NCI-H146 treated with DMSO at 0.1 percent for 48 hours (cell line): Measurements from ENCODE around the gene CATSPERE.
A peak's percentile ranks its signal among the peaks of the same experiment; 100 is the strongest.
"Not testable (repeated sequence)": the region's sequence is repeated elsewhere in the genome, so short reads cannot be mapped to it uniquely, and the experiment has no call there.

Experiments
- DNase-seq: peaks from one replicate; lab custom pipeline; 2025; ENCODE audit not compliant: unreplicated experiment; lab: John Stamatoyannopoulos, UW

CATSPERE gene

DNA sequence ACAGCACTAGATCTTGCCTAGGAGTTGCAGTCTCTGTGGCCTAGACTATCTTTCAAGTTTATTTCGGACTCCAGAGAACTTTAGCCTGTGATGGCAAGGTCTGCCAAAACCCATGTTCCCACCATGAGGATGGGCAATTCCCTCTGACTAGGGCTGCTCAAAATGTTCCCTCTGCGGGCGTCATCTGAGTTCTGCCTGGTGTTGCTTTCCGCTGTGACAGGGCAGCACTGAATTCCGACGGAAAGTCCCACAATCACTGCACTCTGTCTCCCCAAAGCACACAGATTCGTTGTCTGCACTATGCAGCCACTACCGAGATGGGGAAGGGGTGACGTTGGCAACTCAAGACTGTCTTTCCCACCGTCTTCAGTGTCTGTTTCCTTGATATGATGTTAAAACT is 75.2 kb downstream of the CATSPERE start:
- DNase-seq = no peak

DNA sequence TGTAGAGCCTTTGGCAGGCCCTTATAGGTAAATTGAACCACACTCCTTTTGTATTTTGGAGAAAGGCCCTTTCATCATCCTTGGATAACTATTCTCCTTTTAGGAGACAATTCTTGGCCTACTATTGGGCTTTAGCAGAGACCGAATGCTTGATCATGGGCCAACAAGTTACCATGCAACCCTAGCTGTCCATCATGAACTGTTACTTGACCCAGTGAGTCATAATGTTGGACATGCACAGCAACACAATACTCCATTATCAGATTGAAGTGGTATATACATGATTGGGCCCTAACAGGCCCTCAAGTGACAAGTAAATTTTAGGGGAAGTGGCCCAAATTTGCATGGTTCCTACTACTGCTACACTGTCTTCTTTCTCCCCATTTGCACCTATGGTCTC is 84.4 kb downstream of the CATSPERE start:
- DNase-seq = no peak

GRCh38 chr1:244548558-244549115 is 87.6 kb downstream of the CATSPERE start:
- DNase-seq = no peak

- DNase-seq = no peak
Measured at GRCh38 chr1:244552336-244552735, 91.3 kb downstream of the CATSPERE start.

GRCh38 chr1:244556263-244556662 is 95.2 kb downstream of the CATSPERE start:
- DNase-seq = no peak

GRCh38 chr1:244557565-244557964 is 96.5 kb downstream of the CATSPERE start:
- DNase-seq = no peak

DNA sequence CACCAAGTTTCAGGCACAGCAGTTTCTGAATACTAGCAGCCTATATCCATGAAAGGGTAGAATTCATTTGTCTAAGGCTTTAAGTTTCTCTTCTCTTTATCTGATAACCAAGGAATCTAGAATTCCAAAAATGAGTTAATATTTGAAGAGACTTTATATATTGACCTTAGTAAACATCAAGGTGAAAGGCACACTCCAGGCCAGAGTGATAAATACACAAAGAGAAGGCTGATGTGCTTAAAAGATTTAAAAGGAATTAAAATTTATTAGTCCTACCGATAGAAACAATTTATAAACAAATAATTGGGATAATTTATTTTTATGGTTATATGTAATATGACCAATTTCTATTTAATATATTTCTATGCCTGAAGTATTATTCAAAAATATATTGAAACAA is 98.5 kb downstream of the CATSPERE start:
- no peak for DNase-seq

DNA sequence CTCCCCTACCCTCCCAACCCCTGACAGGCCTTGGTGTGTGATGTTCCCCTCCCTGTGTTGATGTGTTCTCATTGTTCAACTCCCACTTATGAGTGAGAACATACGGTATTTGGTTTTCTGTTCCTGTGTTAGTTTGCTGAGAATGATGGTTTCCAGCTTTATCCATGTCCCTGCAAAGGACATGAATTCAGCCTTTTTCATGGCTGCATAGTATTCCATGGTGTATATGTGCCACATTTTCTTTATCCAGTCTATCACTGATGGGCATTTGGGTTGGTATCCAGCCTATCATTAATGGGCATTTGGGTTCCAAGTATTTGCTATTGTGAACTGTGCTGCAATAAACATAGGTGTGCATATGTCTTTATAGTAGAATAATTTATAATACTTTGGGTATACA is 101.8 kb downstream of the CATSPERE start:
- not testable (repeated sequence) for DNase-seq

- no peak for DNase-seq
Measured at GRCh38 chr1:244573768-244574167, 112.7 kb downstream of the CATSPERE start.

GRCh38 chr1:244576259-244576892 is 115.3 kb downstream of the CATSPERE start:
- no peak for DNase-seq

DNA sequence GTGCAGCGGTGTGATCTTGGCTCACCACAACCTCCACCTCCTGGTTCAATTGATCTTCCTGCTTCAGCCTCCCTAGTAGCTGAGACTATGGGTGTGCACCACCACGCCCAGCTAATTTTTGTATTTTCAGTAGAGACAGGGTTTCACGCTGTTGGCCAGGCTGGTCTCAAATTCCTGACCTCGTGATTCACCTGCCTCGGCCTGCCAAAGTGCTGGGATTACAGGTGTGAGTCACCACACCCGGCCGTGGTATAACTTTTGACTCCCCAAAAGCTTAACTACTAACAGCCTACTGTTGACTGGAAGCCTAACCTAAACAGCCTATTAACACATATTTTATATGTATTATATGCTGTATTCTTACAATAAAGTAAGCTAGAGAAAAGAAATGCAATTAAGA is 117.1 kb downstream of the CATSPERE start:
- DNase-seq = not testable (repeated sequence)

GRCh38 chr1:244583358-244583982 is 122.4 kb downstream of the CATSPERE start:
- DNase-seq = no peak

DNA sequence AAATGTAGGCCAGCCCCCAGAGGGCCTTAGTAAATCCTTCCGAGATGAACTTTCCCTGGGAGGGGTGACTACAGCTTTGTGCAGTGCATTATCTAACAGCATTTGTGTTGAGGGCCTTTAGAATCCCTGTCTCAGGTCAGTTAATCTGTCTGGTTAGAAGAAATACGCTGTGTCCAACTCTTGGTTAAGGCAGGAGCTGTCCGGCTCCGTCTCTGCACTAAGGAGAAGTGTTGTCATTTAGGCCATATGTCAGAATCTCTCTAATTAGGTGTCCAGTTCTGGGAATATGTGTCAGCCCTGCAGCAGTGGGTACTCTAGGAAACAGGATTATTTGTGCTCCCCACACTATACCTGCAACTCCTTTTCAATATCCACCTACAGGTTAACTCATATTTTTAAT is 124.8 kb downstream of the CATSPERE start:
- no peak for DNase-seq

- DNase-seq = no peak
Measured at GRCh38 chr1:244590670-244591069, 129.6 kb downstream of the CATSPERE start.

DNA sequence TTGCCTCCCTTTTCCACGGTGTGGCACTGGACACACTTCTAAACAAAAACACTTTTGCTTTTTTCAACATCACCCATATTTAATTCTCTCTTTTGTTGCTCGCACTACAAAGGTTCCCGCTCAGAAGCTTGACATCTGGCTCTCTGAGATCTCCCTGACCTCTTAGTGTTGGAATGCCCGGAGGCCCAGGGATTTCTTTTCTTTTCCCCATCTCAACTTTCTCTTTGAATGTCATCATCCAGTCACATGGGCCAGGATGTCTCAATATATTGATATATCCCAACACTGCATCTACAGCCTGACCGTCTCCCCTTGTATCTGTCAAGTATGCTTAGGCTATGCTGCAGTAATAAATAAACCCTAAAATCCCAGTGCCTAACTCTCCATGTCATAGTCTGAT is 137.5 kb downstream of the CATSPERE start:
- DNase-seq = no peak

DNA sequence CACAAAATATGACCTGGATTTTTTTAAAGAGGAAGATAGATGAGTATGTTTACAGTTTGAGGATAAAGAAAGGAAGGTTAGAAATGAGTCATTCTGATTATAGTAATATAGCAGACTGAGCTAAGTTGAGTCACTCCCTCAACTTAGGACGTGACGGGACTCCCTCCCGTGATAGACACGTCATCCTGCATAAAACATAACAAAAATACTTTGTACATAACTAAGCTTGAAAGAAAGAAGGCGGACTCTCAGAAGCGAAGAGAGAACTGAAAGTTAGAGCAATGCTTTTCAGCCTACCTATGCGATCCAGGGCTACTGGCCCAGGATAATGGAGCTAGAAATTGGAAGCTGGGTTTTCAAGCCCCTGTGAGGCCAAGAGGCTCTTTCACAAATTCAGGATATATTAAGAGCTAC is 138.9 kb downstream of the CATSPERE start:
- DNase-seq = no peak

GRCh38 chr1:244601336-244601735 is 140.3 kb downstream of the CATSPERE start:
- DNase-seq = no peak

DNA sequence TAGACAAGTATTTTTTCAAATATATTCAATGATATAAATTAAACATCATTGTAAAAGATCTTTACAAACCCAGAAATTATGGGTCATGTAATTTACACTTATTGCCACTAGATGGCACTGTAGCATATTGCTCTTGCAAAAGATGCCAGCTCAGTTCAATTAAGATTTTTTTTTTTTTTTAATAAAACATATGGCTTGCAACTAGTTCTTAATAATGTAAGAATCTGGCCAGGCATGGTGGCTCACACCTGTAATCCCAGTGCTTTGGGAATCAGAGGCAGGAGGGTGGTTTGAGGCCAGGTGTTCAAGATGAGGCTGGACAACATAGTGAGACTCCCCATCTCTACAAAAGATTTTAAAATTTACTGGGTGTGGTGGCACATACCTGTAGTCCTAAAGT is 142.4 kb downstream of the CATSPERE start:
- peak; percentile 29 for DNase-seq

- no peak for DNase-seq
Measured at GRCh38 chr1:244605835-244606370, 144.8 kb downstream of the CATSPERE start.

DNA sequence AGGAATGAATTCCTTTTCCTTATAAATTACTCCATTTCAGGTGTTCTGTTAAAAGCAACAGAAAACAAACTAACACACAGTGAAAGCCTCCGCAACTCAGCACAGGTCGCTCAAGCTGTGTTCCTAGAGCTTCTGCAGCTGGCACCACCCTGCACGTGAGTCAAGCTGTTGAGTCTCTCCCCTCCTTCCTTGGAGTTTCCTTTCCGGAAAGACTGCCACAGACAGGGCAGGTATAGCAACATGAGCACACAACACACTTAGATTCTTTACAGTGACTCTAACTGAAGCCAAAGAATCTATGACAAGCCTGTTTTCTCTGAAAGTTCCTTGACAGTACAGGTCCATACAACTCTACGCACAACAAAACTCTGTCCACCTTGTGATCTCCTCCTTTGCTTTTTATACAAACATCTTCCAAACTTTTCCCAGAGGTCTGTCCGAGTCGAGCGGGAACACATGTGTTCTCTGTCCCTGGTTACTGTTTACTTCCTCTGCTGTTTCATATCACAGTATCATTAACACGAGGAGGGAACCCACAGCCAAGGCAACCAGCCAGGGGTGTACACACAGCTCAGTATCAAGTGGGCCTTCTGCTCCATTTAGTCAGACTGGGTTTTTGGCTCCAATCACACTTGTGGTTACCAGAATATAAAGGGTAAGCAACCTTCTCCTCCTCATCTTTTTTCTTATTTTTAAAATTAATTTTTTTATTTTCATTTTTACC is 153.2 kb downstream of the CATSPERE start:
- DNase-seq = no peak

GRCh38 chr1:244614879-244615278 is 153.8 kb downstream of the CATSPERE start:
- no peak for DNase-seq

DNA sequence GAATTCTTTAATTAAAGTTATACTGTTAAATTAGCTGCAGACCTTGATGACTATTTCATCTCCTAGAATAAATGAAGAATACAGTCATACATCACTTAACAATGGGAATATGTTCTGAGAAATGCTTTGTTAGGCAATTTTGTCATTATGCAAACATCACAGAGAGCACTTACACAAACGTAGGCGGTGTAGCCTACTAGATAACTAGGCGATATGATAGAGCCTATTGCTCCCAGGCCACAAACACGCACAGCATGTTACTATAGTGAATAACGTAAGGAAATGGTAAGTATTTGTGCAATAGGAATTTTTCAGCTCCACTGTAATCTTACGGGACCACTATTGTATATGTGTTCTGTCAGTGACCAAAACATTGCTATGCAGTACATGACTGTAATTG is 154.2 kb downstream of the CATSPERE start:
- DNase-seq = no peak
